Measurements from ENCODE around the gene IRF4. TPM values are rescaled to one million over a fixed set of nuclear protein-coding genes. Genes with fewer than 3 reads are reported as not detected.

Gene IRF4
- total RNA-seq, 2 experiments from 2014 or later = 500 to 504 TPM

GRCh38 chr6:348860-349396, 42.6 kb upstream of the IRF4 start:
- H3K4me1 Mint-ChIP-seq (ENCODE audit: low read depth) = no peaks in the 10 kb centered on the region
- H3K27ac Mint-ChIP-seq = no peak overlapping the region
- intact Hi-C loops (cut with micrococcal nuclease) = no loop called here
- H3K27me3 Mint-ChIP-seq (ENCODE audit: low read depth) = no peaks in the 10 kb centered on the region
- no peak overlapping the region for H3K4me3 Mint-ChIP-seq
- peaks cover 5% of the 10 kb centered on the region for H3K36me3 Mint-ChIP-seq (ENCODE audit: low read depth)
- no peak for DNase-seq
- CTCF ChIA-PET = no interaction called here
- H3K9me3 Mint-ChIP-seq = no peaks in the 10 kb centered on the region

- Mint-ChIP-seq H3K4me1 (ENCODE audit: low read depth) (no peaks in the 10 kb centered on the region), H3K36me3 (ENCODE audit: low read depth) (peaks cover 5% of the 10 kb centered on the region), H3K9me3 (no peaks in the 10 kb centered on the region), H3K27me3 (ENCODE audit: low read depth) (no peaks in the 10 kb centered on the region), H3K4me3 (no peak overlapping the region), H3K27ac (no peak overlapping the region)
- CTCF ChIA-PET = interaction anchor here (0.7 kb wide), 1 partner anchor 34 kb away, joined by 3 read pairs; no protein-coding TSS in a partner anchor
- intact Hi-C loops (cut with micrococcal nuclease) = no loop called here
- DNase-seq = no peak
These were observed 42.0 kb upstream of the IRF4 start for GRCh38 chr6:349491-349921.

- Mint-ChIP-seq H3K27me3 (ENCODE audit: low read depth) (no peaks in the 10 kb centered on the region), H3K4me1 (ENCODE audit: low read depth) (no peaks in the 10 kb centered on the region), H3K9me3 (no peaks in the 10 kb centered on the region), H3K27ac (no peak overlapping the region), H3K4me3 (no peak overlapping the region), H3K36me3 (ENCODE audit: low read depth) (peaks cover 5% of the 10 kb centered on the region)
- intact Hi-C loops (cut with micrococcal nuclease) = no loop called here
- DNase-seq = no peak
- CTCF ChIA-PET = interaction anchor here (0.7 to 1.3 kb wide), 2 partner anchors 20 to 166 kb away, joined by 3 read pairs; no protein-coding TSS in a partner anchor
These were observed 41.2 kb upstream of the IRF4 start for GRCh38 chr6:350371-350770.

DNA sequence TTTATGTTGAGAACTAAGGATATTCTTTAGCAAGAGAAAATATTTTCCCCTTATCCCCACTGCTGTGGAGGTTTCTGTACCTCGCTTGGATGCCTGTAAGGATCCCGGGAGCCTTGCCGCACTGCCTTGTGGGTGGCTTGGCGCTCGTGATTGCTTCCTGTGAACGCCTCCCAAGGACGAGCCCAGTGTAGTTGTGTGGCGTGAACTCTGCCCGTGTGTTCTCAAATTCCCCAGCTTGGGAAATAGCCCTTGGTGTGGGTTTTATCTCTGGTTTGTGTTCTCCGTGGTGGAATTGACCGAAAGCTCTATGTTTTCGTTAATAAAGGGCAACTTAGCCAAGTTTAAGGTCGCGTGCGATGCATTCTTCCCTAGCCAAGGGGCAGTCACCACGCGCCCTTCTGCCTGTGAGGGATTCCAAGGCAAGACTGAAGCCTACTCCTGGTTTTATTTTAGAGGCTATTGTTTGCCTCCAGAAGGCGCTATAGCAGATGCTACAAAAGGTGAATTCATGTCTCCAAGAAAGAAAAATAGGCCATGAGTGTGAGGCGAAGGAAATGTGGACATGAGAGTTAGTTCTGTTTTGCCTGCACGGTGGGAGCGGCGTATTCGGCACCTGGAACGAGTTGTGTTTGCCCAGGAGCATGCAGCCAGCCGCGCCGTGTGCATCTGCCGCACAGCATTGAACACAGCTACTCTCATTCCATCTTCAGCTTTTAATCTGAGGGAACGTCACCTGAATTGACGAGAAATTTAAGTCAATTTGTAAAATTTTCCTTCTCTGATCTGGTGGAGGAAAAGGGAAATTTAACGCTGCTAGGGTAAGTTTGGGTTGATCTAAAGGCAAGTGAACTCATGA, 40.3 kb upstream of the IRF4 start:
- Mint-ChIP-seq H3K4me1 (ENCODE audit: low read depth) (no peaks in the 10 kb centered on the region), H3K4me3 (no peak overlapping the region), H3K9me3 (no peaks in the 10 kb centered on the region), H3K36me3 (ENCODE audit: low read depth) (peaks cover 5% of the 10 kb centered on the region), H3K27me3 (ENCODE audit: low read depth) (no peaks in the 10 kb centered on the region), H3K27ac (no peak overlapping the region)
- DNase-seq = no peak
- CTCF ChIA-PET = interaction anchor here (0.5 to 1.3 kb wide), 3 partner anchors 21 to 167 kb away, joined by 3 read pairs; no protein-coding TSS in a partner anchor
- intact Hi-C loops (cut with micrococcal nuclease) = no loop called here

DNA sequence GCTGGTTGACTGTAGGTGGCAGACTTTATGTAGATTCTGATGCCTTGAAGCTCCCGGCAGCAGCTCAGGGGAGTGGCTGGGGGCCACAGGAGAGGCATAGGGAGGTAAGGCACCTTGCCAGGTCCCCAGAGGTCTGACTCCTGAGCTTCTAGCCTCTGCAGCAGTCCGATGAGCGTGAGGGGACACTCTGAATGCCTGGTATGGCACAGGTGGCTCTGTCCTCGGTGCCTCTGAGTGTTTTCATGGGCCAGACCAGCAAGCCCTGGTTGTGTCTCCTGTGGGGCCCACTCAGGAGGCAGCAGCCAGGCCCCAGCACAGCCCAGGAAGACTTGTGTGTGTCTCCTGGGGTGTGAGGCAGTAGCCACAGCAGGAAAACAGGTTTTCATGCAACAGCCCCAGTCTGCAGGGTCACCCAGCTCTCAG, 39.7 kb upstream of the IRF4 start:
- intact Hi-C loops (cut with micrococcal nuclease) = no loop called here

GRCh38 chr6:352474-352873, 39.1 kb upstream of the IRF4 start:
- peaks cover 8% of the 10 kb centered on the region for H3K4me1 Mint-ChIP-seq (ENCODE audit: low read depth)
- H3K9me3 Mint-ChIP-seq = no peaks in the 10 kb centered on the region
- H3K4me3 Mint-ChIP-seq = no peak overlapping the region
- intact Hi-C loops (cut with micrococcal nuclease) = no loop called here
- H3K36me3 Mint-ChIP-seq (ENCODE audit: low read depth) = peaks cover 3% of the 10 kb centered on the region
- CTCF ChIA-PET = no interaction called here
- H3K27me3 Mint-ChIP-seq (ENCODE audit: low read depth) = no peaks in the 10 kb centered on the region
- DNase-seq = no peak
- no peak overlapping the region for H3K27ac Mint-ChIP-seq

More for the DNA sequence above, 39.7 kb upstream of the IRF4 start:
- peaks cover 3% of the 10 kb centered on the region for H3K4me1 Mint-ChIP-seq (ENCODE audit: low read depth)
- peaks cover 3% of the 10 kb centered on the region for H3K36me3 Mint-ChIP-seq (ENCODE audit: low read depth)
- H3K27me3 Mint-ChIP-seq (ENCODE audit: low read depth) = no peaks in the 10 kb centered on the region
- H3K4me3 Mint-ChIP-seq = no peak overlapping the region
- no peak overlapping the region for H3K27ac Mint-ChIP-seq
- DNase-seq = no peak
- CTCF ChIA-PET = interaction anchor here (0.5 kb wide), 1 partner anchor 90 kb away, joined by 3 read pairs; no protein-coding TSS in a partner anchor
- no peaks in the 10 kb centered on the region for H3K9me3 Mint-ChIP-seq

- CTCF ChIA-PET = no interaction called here
- Mint-ChIP-seq H3K36me3 (ENCODE audit: low read depth) (peaks cover 3% of the 10 kb centered on the region), H3K27ac (no peak overlapping the region), H3K4me3 (no peak overlapping the region), H3K27me3 (ENCODE audit: low read depth) (no peaks in the 10 kb centered on the region), H3K9me3 (no peaks in the 10 kb centered on the region), H3K4me1 (ENCODE audit: low read depth) (peaks cover 8% of the 10 kb centered on the region)
- no peak for DNase-seq
- intact Hi-C loops (cut with micrococcal nuclease) = no loop called here
These were observed 38.6 kb upstream of the IRF4 start for GRCh38 chr6:352896-353470.

- no peak overlapping the region for H3K27ac Mint-ChIP-seq
- CTCF ChIA-PET = no interaction called here
- no peak for DNase-seq
These were observed 37.6 kb upstream of the IRF4 start for GRCh38 chr6:353642-354614.

DNA sequence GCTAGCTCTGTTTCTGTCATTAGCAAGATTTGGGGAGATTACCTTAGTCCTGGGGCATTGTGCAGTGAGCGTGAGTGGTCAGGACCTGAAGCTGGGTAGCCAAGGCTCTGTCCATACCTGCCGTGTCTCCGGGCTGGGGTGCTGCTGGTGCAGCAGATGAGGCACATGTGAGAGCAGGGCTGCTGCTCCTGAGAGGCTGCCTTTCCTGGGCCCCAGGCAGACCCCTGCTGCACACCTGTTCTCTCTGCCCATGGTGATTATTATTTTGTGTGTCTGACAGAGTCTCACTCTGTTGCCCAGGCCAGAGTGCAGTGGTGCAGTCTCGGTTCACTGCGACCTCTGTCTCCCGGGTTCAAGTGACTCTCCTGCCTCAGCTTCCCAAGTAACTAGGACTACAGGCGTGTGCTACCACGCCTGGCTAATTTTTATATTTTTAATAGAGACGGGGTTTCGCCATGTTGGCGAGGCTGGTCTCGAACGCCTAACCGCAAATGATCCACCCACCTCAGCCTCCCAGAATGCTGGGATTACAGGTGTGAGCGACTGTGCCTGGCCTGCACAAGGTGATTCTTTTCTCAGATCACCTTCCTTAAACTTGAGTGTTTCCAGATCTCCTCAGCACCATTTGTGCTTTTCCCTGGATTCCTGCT, 36.8 kb upstream of the IRF4 start:
- Mint-ChIP-seq H3K36me3 (ENCODE audit: low read depth) (no peaks in the 10 kb centered on the region), H3K4me3 (no peak overlapping the region), H3K9me3 (no peaks in the 10 kb centered on the region), H3K4me1 (ENCODE audit: low read depth) (peaks cover 8% of the 10 kb centered on the region), H3K27me3 (ENCODE audit: low read depth) (no peaks in the 10 kb centered on the region), H3K27ac (no peak overlapping the region)
- intact Hi-C loops (cut with micrococcal nuclease) = no loop called here
- no peak for DNase-seq
- CTCF ChIA-PET = no interaction called here

More at GRCh38 chr6:353642-354614, 37.6 kb upstream of the IRF4 start:
- no peaks in the 10 kb centered on the region for H3K36me3 Mint-ChIP-seq (ENCODE audit: low read depth)
- intact Hi-C loops (cut with micrococcal nuclease) = no loop called here
- no peak overlapping the region for H3K4me3 Mint-ChIP-seq
- no peaks in the 10 kb centered on the region for H3K9me3 Mint-ChIP-seq
- H3K27me3 Mint-ChIP-seq (ENCODE audit: low read depth) = no peaks in the 10 kb centered on the region
- H3K4me1 Mint-ChIP-seq (ENCODE audit: low read depth) = peaks cover 8% of the 10 kb centered on the region

GRCh38 chr6:355373-356208, 36.0 kb upstream of the IRF4 start:
- H3K27ac Mint-ChIP-seq = no peak overlapping the region
- H3K36me3 Mint-ChIP-seq (ENCODE audit: low read depth) = no peaks in the 10 kb centered on the region
- DNase-seq = no peak
- H3K4me3 Mint-ChIP-seq = no peak overlapping the region
- peaks cover 8% of the 10 kb centered on the region for H3K4me1 Mint-ChIP-seq (ENCODE audit: low read depth)
- intact Hi-C loops (cut with micrococcal nuclease) = no loop called here
- no peaks in the 10 kb centered on the region for H3K27me3 Mint-ChIP-seq (ENCODE audit: low read depth)
- no peaks in the 10 kb centered on the region for H3K9me3 Mint-ChIP-seq
- CTCF ChIA-PET = interaction anchor here (1.2 to 1.6 kb wide), 2 partner anchors 13 to 16 kb away, joined by 3 read pairs; no protein-coding TSS in a partner anchor

DNA sequence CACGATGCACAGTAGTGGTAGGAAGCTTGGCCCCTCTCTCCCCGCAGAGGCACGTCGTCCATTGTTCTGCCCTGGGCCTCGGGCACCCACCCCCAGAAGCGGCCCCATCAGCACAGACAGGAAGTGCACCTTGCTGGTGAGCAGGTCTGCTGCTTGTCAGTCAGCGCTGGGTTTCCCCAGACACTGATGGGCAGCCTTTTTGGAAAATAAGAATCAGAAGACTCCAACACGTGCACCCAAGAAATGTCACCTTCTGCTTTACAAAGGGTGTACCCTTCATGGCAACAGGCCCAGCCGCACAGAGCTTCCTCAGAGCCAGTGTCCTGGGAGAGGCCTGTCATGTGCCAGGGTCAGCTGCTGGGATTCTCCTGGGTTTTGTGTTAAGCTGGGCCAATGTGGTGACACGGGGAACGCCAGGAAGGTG, 34.7 kb upstream of the IRF4 start:
- intact Hi-C loops (cut with micrococcal nuclease) = no loop called here
- DNase-seq = no peak
- H3K4me3 Mint-ChIP-seq = no peak overlapping the region

More for the DNA sequence above, 34.7 kb upstream of the IRF4 start:
- Mint-ChIP-seq H3K36me3 (ENCODE audit: low read depth) (no peaks in the 10 kb centered on the region), H3K4me1 (ENCODE audit: low read depth) (peaks cover 8% of the 10 kb centered on the region), H3K27me3 (ENCODE audit: low read depth) (no peaks in the 10 kb centered on the region), H3K9me3 (no peaks in the 10 kb centered on the region), H3K27ac (peak overlapping the region; percentile 19)
- CTCF ChIA-PET = interaction anchor here (1.2 to 1.6 kb wide), 2 partner anchors 12 to 17 kb away, joined by 3 read pairs; no protein-coding TSS in a partner anchor

All from activated naive CD4-positive, alpha-beta T cell treated with anti-CD3 and anti-CD28 coated beads for 36 hours (primary cell).